Hypothalamus (tissue), 51 donors: ENCODE results near the gene TBXA2R.
"Not testable (repeated sequence)": the region's sequence is repeated elsewhere in the genome, so short reads cannot be mapped to it uniquely, and the experiment has no call there.

Experiments used
- DNase-seq, 51 donors: peaks; one replicate each; lab custom pipeline; 2025; lab: John Stamatoyannopoulos, UW

TBXA2R gene

GRCh38 chr19:3606690-3607289 is at the start of gene TBXA2R:
TBXA2R (minus strand) TSS chr19:3606875; CDS start chr19:3600634, 6,241 bp downstream.
- DNase-seq = peak in 29 of 51 donors; percentile 5 to 67 (median 21)

GRCh38 chr19:3656073-3656746 is 49.5 kb upstream of the TBXA2R start:
- DNase-seq = no peak

- DNase-seq = peak in 19 of 51 donors; percentile 7 to 84 (median 23)
Measured at GRCh38 chr19:3655402-3656072, 48.9 kb upstream of the TBXA2R start.

GRCh38 chr19:3653865-3654513 is 47.3 kb upstream of the TBXA2R start:
- DNase-seq = no peak

GRCh38 chr19:3653081-3653795 is 46.6 kb upstream of the TBXA2R start:
- DNase-seq = no peak

- no peak for DNase-seq
Measured at GRCh38 chr19:3652422-3652821, 45.7 kb upstream of the TBXA2R start.

- DNase-seq = no peak
Measured at GRCh38 chr19:3651684-3652083, 45.0 kb upstream of the TBXA2R start.

- DNase-seq = peak in 1 of 51 donors; percentile 20
Measured at GRCh38 chr19:3649888-3650287, 43.2 kb upstream of the TBXA2R start.

GRCh38 chr19:3648037-3648905 is 41.6 kb upstream of the TBXA2R start:
- no peak for DNase-seq

- DNase-seq = not testable (repeated sequence)
Measured at GRCh38 chr19:3647102-3647501, 40.4 kb upstream of the TBXA2R start.

- no peak for DNase-seq
Measured at GRCh38 chr19:3646336-3647092, 39.8 kb upstream of the TBXA2R start.

GRCh38 chr19:3645726-3646125 is 39.1 kb upstream of the TBXA2R start:
- DNase-seq = no peak

GRCh38 chr19:3645067-3645396 is 38.4 kb upstream of the TBXA2R start:
- no peak for DNase-seq

GRCh38 chr19:3644351-3645066 is 37.8 kb upstream of the TBXA2R start:
- DNase-seq = peak in 49 of 51 donors; percentile 15 to 96 (median 80)

GRCh38 chr19:3643674-3644313 is 37.1 kb upstream of the TBXA2R start:
- no peak for DNase-seq

- peak in 1 of 51 donors; percentile 25 for DNase-seq
Measured at GRCh38 chr19:3642987-3643673, 36.5 kb upstream of the TBXA2R start.

GRCh38 chr19:3642296-3642695 is 35.6 kb upstream of the TBXA2R start:
- peak in 1 of 51 donors; percentile 40 for DNase-seq
